Right lobe of liver (tissue), 6 donors: ENCODE results near the gene NFATC3. TPM values are rescaled to one million over a fixed set of nuclear protein-coding genes. Genes with fewer than 3 reads are reported as not detected.

Experiments used
- ATAC-seq, 4 donors: fragments of 200-7000 bp; cut with Tn5 transposase; one replicate each; pipeline ENCODE4 v1.9.1; 2020; ENCODE audit warnings: mild to moderate bottlenecking in 4 of 4, moderate library complexity in 4 of 4
- DNase-seq, 3 donors: peaks; one replicate each; pipeline ENCODE4 v3.0.0-alpha.2; 2020
- H3K27ac ChIP-seq, 3 donors: fragments of 200-600 bp; one replicate each; pipeline ENCODE4 v1.8.0; 2022
- H3K27me3 ChIP-seq, 2 donors: fragments of 200-600 bp; one replicate each; pipeline ENCODE4 v1.8.0; 2022
- H3K36me3 ChIP-seq, 4 donors: fragments of 200-600 bp; sonication (generic) in 1 of 4; one replicate each; pipeline versions ENCODE4 v1.5.1 to v1.8.0; 2017 to 2022; ENCODE audit warnings: control low read depth in 1 of 4
- H3K4me1 ChIP-seq, 4 donors: fragments of 200-600 bp; sonication (generic) in 1 of 4; one replicate each; pipeline versions ENCODE4 v1.5.1 to v1.8.0; 2017 to 2022; ENCODE audit warnings: control low read depth in 1 of 4
- H3K4me3 ChIP-seq, 3 donors: fragments of 200-600 bp; one replicate each; pipeline ENCODE4 v1.8.0; 2022
- H3K9me3 ChIP-seq, 4 donors: fragments of 200-600 bp; sonication (generic) in 1 of 4; one replicate each; pipeline versions ENCODE4 v1.5.1 to v1.8.0; 2017 to 2022; ENCODE audit warnings: control low read depth in 1 of 4
- CTCF ChIP-seq, 4 donors: fragments of 200-600 bp in 3 of 4; fragments of 450-650 bp in 1 of 4; IDR thresholded peaks; one replicate each; pipeline versions ENCODE4 v1.5.1 to v1.8.0; 2016 to 2022; ENCODE audit warnings: antibody characterized with exemption in 4 of 4, mild to moderate bottlenecking in 2 of 4
- POLR2A ChIP-seq: fragments of 450-650 bp; IDR thresholded peaks from one replicate; pipeline ENCODE4 v1.6.1; 2017; ENCODE audit warnings: antibody characterized with exemption, mild to moderate bottlenecking
- WGBS: methylation state at CpG from one replicate; pipeline ENCODE4 v1.1.6; 2018; ENCODE audit warnings: low coverage, low lambda C conversion rate; ENCODE audit not compliant: insufficient coverage; ENCODE audit errors: missing lambda C conversion rate; 5-methylcytosine and 5-hydroxymethylcytosine counted together
- intact Hi-C, 2 donors: fragments of 100-400 bp; cut with DNase I; formaldehyde crosslinking; loops; one replicate each; pipeline versions ENCODE4 v1.11.2 to v1.14.1; 2022
- total RNA-seq, 6 experiments: library from RNA; depleted of rRNA in 2 of 6; stranded (reverse); fragments of >200 nt in 2 of 6; fragmentation: NEBNext Ultra II Directional in 3 of 6; extraction: Animal tissue kit (Norgen Biotek cat#: 25700) in 3 of 6; gene quantifications; one replicate each; pipeline versions ENCODE4 v1.1.0 to v1.2.4, GENCODE V29; 2016 to 2023
- donor health status: DM: no; HTN: yes; CAD: no.
- donor health status: DM: no; HTN: no; CAD: no.
- donor health status: DM: no; HTN: no; CAD: no.
- donor health status: DM: no; HTN: yes; CAD: no.
- donor health status: DM: no; HTN: yes; CAD: no.

Gene NFATC3
- total RNA-seq, 6 experiments from 2014 or later = 19.9 to 30.1 (median 25.1) TPM

GRCh38 chr16:68134644-68135043 lies 49.5 kb downstream of the NFATC3 start:
- Histone ChIP-seq H3K36me3 (peaks cover 0 to 5% (median 0%) of the 10 kb centered on the region in 4 donors), H3K4me1 (peaks cover 0 to 8% (median 0%) of the 10 kb centered on the region in 4 donors), H3K4me3 (no peak overlapping the region), H3K27ac (no peak overlapping the region), H3K9me3 (no peaks in the 10 kb centered on the region), H3K27me3 (no peaks in the 10 kb centered on the region)
- WGBS = 76% methylated on average over 1 of the region's 1 CpG
- TF ChIP-seq CTCF (IDR thresholded peaks at IDR 0.05) = no peak
- TF ChIP-seq POLR2A = no peak
- no peak for DNase-seq
- intact Hi-C loops = no loop called here
- no peak for ATAC-seq

- H3K4me3 ChIP-seq = no peak overlapping the region
- H3K9me3 ChIP-seq = no peaks in the 10 kb centered on the region
- no peak overlapping the region for H3K27ac ChIP-seq
- no peak for TF ChIP-seq POLR2A
- no peak for TF ChIP-seq CTCF (IDR thresholded peaks at IDR 0.05)
- no peak for DNase-seq
- peaks cover 0 to 8% (median 0%) of the 10 kb centered on the region in 4 donors for H3K4me1 ChIP-seq
- 93% methylated on average over 3 of the region's 3 CpGs for WGBS
- ATAC-seq = no peak
- H3K27me3 ChIP-seq = no peaks in the 10 kb centered on the region
- intact Hi-C loops = no loop called here
- H3K36me3 ChIP-seq = peaks cover 0 to 5% (median 0%) of the 10 kb centered on the region in 4 donors
These were observed 51.3 kb downstream of the NFATC3 start for GRCh38 chr16:68136515-68136914.

GRCh38 chr16:68144008-68144407 lies 58.8 kb downstream of the NFATC3 start:
- no peaks in the 10 kb centered on the region for H3K36me3 ChIP-seq
- no peaks in the 10 kb centered on the region for H3K9me3 ChIP-seq
- intact Hi-C loops = no loop called here
- no peaks in the 10 kb centered on the region for H3K27me3 ChIP-seq
- no peak overlapping the region for H3K4me3 ChIP-seq
- ATAC-seq (no peak), DNase-seq (no peak)
- H3K4me1 ChIP-seq = peaks cover 0 to 19% (median 0%) of the 10 kb centered on the region in 4 donors
- WGBS = 100% methylated on average over 1 of the region's 1 CpG
- H3K27ac ChIP-seq = no peak overlapping the region
- TF ChIP-seq CTCF (IDR thresholded peaks at IDR 0.05) (no peak), POLR2A (no peak)

GRCh38 chr16:68146585-68146984 lies 61.4 kb downstream of the NFATC3 start:
- peak; percentile 75 to 90 (median 76) for ATAC-seq

More at GRCh38 chr16:68146585-68146984, 61.4 kb downstream of the NFATC3 start:
- TF ChIP-seq POLR2A (no peak), CTCF (IDR thresholded peaks at IDR 0.05) (no peak)
- Histone ChIP-seq H3K36me3 (no peaks in the 10 kb centered on the region), H3K9me3 (no peaks in the 10 kb centered on the region), H3K27ac (no peak overlapping the region), H3K27me3 (no peaks in the 10 kb centered on the region), H3K4me3 (no peak overlapping the region), H3K4me1 (peaks cover 0 to 19% (median 0%) of the 10 kb centered on the region in 4 donors)
- WGBS = 7% methylated on average over 2 of the region's 2 CpGs
- intact Hi-C loops = no loop called here
- no peak for DNase-seq
